ENCODE measurements around the gene AKAP8L. TPM values are rescaled to one million over a fixed set of nuclear protein-coding genes. Genes with fewer than 3 reads are reported as not detected.

AKAP8L gene
- total RNA-seq, 1 experiment from 2014 or later = 231 TPM

- no peak overlapping the region for H3K27ac Mint-ChIP-seq
- no peaks in the 10 kb centered on the region for H3K36me3 Mint-ChIP-seq
- ChIA-PET POLR2A (no interaction called here), CTCF (no interaction called here)
- H3K9me3 Mint-ChIP-seq = no peaks in the 10 kb centered on the region
- no peak overlapping the region for H3K4me3 Mint-ChIP-seq
- peaks cover under 1% of the 10 kb centered on the region; the same call in 1 of the 2 replicates for H3K27me3 Mint-ChIP-seq (ENCODE audit: low read depth)
- no peak for ATAC-seq
- peaks cover under 1% of the 10 kb centered on the region for H3K4me1 Mint-ChIP-seq
- DNase-seq (ENCODE audit: low spot score) = no peak
- TF ChIP-seq ZMAT4 (CRISPR knock-in tag; IDR thresholded peaks at IDR 0.05) (no peak), RORB (CRISPR knock-in tag; IDR thresholded peaks at IDR 0.05) (no peak), FOXP1 (CRISPR knock-in tag; IDR thresholded peaks at IDR 0.05; ENCODE audit: borderline replicate concordance) (no peak), ATF1 (CRISPR knock-in tag; IDR thresholded peaks at IDR 0.05) (no peak), ZBTB21 (CRISPR knock-in tag; IDR thresholded peaks at IDR 0.05; ENCODE audit: borderline replicate concordance) (no peak), GTF2I (CRISPR knock-in tag; conservative IDR thresholded peaks at IDR 0.05) (no peak), JUN (CRISPR knock-in tag; IDR thresholded peaks at IDR 0.05) (no peak), AFF4 (CRISPR knock-in tag; IDR thresholded peaks at IDR 0.05; ENCODE audit: borderline replicate concordance) (no peak), GRHL2 (CRISPR knock-in tag; IDR thresholded peaks at IDR 0.05; ENCODE audit: insufficient replicate concordance, severe bottlenecking) (no peak), PRRX2 (CRISPR knock-in tag; IDR thresholded peaks at IDR 0.05) (no peak), ZNF232 (CRISPR knock-in tag; IDR thresholded peaks at IDR 0.05) (no peak)
- TF ChIP-seq, protein P1, sequence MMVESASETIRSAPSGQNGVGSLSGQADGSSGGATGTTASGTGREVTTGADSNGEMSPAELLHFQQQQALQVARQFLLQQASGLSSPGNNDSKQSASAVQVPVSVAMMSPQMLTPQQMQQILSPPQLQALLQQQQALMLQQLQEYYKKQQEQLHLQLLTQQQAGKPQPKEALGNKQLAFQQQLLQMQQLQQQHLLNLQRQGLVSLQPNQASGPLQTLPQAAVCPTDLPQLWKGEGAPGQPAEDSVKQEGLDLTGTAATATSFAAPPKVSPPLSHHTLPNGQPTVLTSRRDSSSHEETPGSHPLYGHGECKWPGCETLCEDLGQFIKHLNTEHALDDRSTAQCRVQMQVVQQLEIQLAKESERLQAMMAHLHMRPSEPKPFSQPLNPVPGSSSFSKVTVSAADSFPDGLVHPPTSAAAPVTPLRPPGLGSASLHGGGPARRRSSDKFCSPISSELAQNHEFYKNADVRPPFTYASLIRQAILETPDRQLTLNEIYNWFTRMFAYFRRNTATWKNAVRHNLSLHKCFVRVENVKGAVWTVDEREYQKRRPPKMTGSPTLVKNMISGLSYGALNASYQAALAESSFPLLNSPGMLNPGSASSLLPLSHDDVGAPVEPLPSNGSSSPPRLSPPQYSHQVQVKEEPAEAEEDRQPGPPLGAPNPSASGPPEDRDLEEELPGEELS (CRISPR knock-in tag; IDR thresholded peaks at IDR 0.05) = no peak
- TF ChIP-seq, protein P2, sequence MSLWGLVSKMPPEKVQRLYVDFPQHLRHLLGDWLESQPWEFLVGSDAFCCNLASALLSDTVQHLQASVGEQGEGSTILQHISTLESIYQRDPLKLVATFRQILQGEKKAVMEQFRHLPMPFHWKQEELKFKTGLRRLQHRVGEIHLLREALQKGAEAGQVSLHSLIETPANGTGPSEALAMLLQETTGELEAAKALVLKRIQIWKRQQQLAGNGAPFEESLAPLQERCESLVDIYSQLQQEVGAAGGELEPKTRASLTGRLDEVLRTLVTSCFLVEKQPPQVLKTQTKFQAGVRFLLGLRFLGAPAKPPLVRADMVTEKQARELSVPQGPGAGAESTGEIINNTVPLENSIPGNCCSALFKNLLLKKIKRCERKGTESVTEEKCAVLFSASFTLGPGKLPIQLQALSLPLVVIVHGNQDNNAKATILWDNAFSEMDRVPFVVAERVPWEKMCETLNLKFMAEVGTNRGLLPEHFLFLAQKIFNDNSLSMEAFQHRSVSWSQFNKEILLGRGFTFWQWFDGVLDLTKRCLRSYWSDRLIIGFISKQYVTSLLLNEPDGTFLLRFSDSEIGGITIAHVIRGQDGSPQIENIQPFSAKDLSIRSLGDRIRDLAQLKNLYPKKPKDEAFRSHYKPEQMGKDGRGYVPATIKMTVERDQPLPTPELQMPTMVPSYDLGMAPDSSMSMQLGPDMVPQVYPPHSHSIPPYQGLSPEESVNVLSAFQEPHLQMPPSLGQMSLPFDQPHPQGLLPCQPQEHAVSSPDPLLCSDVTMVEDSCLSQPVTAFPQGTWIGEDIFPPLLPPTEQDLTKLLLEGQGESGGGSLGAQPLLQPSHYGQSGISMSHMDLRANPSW (CRISPR knock-in tag; conservative IDR thresholded peaks at IDR 0.05; ENCODE audit: low read depth) = no peak
- TF ChIP-seq, protein P3, sequence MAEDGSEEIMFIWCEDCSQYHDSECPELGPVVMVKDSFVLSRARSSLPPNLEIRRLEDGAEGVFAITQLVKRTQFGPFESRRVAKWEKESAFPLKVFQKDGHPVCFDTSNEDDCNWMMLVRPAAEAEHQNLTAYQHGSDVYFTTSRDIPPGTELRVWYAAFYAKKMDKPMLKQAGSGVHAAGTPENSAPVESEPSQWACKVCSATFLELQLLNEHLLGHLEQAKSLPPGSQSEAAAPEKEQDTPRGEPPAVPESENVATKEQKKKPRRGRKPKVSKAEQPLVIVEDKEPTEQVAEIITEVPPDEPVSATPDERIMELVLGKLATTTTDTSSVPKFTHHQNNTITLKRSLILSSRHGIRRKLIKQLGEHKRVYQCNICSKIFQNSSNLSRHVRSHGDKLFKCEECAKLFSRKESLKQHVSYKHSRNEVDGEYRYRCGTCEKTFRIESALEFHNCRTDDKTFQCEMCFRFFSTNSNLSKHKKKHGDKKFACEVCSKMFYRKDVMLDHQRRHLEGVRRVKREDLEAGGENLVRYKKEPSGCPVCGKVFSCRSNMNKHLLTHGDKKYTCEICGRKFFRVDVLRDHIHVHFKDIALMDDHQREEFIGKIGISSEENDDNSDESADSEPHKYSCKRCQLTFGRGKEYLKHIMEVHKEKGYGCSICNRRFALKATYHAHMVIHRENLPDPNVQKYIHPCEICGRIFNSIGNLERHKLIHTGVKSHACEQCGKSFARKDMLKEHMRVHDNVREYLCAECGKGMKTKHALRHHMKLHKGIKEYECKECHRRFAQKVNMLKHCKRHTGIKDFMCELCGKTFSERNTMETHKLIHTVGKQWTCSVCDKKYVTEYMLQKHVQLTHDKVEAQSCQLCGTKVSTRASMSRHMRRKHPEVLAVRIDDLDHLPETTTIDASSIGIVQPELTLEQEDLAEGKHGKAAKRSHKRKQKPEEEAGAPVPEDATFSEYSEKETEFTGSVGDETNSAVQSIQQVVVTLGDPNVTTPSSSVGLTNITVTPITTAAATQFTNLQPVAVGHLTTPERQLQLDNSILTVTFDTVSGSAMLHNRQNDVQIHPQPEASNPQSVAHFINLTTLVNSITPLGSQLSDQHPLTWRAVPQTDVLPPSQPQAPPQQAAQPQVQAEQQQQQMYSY (CRISPR knock-in tag; IDR thresholded peaks at IDR 0.05) = no peak
Observed at GRCh38 chr19:15443325-15443724, 24.5 kb upstream of the AKAP8L start.
